ENCODE data around the gene SRRM4.

GRCh38 chr12:119175081-119175480 lies 193.7 kb downstream of the SRRM4 start:
- TF ChIP-seq FOXK2 (IDR thresholded peaks at IDR 0.05) (no peak), PKNOX1 (IDR thresholded peaks at IDR 0.05) (no peak), ELF4 (IDR thresholded peaks at IDR 0.05) (no peak), FOXM1 (IDR thresholded peaks at IDR 0.05; ENCODE audit: borderline replicate concordance) (no peak), NFRKB (IDR thresholded peaks at IDR 0.05) (no peak), SP1 (IDR thresholded peaks at IDR 0.05) (no peak), BHLHE40 (IDR thresholded peaks at IDR 0.05; ENCODE audit: borderline replicate concordance) (no peak), HDGF (IDR thresholded peaks at IDR 0.05; ENCODE audit: borderline replicate concordance) (no peak), SUZ12 (IDR thresholded peaks at IDR 0.05) (no peak)
